GM12878 (cell line): Measurements from ENCODE around the gene CLEC2L. TPM values are rescaled to one million over a fixed set of nuclear protein-coding genes. Genes with fewer than 3 reads are reported as not detected.
A peak's percentile ranks its signal among the peaks of the same experiment; 100 is the strongest.

ENCODE experiments used
- ATAC-seq: fragments of 200-7000 bp; cut with Tn5 transposase; 3 replicates; pipeline ENCODE4 v1.9.1; 2020; ENCODE audit warnings: mild to moderate bottlenecking, moderate library complexity
- BruUV-seq: library from RNA; stranded (reverse); fragments of 400-500 nt; replicated peaks from 2 replicates; lab custom pipeline; 2021; lab: Mats Ljungman, UMichigan
- CTCF ChIA-PET: fragments of 300-600 bp; sonication (Branson Sonifier 250); formaldehyde crosslinking; extraction: SDS; loops from one replicate; lab custom pipeline; 2021; ENCODE audit warnings: inconsistent platforms; lab: Yijun Ruan, JAX
- POLR2A ChIA-PET: fragments of 350-600 bp; formaldehyde crosslinking; extraction: SDS; loops from one replicate; lab custom pipeline; 2021; ENCODE audit warnings: inconsistent platforms; lab: Charles Lee
- RAD21 ChIA-PET: fragments of 300-600 bp; sonication (Branson Sonifier 250); formaldehyde crosslinking; loops from one replicate; lab custom pipeline; 2023; ENCODE audit warnings: antibody characterized with exemption; ENCODE audit not compliant: unreplicated experiment; lab: Charles Lee
- SMC1A ChIA-PET: fragments of 300-600 bp; sonication (Branson Sonifier 250); formaldehyde crosslinking; loops from one replicate; lab custom pipeline; 2023; ENCODE audit not compliant: unreplicated experiment, uncharacterized antibody; lab: Charles Lee
- DNase-seq: peaks from one replicate; pipeline ENCODE4 v3.0.0-alpha.2; 2011; ENCODE audit warnings: low read depth, low spot score
- FAIRE-seq: peaks from 3 replicates; lab custom pipeline; 2011; peaks lifted over from hg19 to GRCh38; lab: Jason Lieb, UNC
- H2AFZ ChIP-seq: 2 replicates; pipeline ENCODE4 v1.6.0; 2011; ENCODE audit warnings: low read depth, low read length, control low read depth; ENCODE audit not compliant: control insufficient read depth
- H3K27ac ChIP-seq: 2 replicates; pipeline ENCODE4 v1.5.1; 2011; ENCODE audit warnings: control low read depth; ENCODE audit not compliant: control insufficient read depth, insufficient read depth
- H3K27me3 ChIP-seq, 2 experiments: replicated peaks in 1 of 2; 2 replicates each; pipeline versions ENCODE4 v1.6.0 to v1.6.1; 2011; ENCODE audit warnings: low read length in 1 of 2; ENCODE audit not compliant: control insufficient read depth in 2 of 2, insufficient read depth in 2 of 2
- H3K36me3 ChIP-seq, 2 experiments: 2 replicates each; pipeline ENCODE4 v1.5.1; 2011; ENCODE audit warnings: low read length in 1 of 2; ENCODE audit not compliant: control insufficient read depth in 2 of 2, insufficient read depth in 2 of 2
- H3K4me1 ChIP-seq: 2 replicates; pipeline ENCODE4 v1.6.1; 2011; ENCODE audit warnings: mild to moderate bottlenecking, low read length, moderate library complexity, mixed read lengths; ENCODE audit not compliant: control insufficient read depth, insufficient read depth
- H3K4me2 ChIP-seq: 2 replicates; pipeline ENCODE4 v1.6.0; 2011; ENCODE audit warnings: control low read depth; ENCODE audit not compliant: control insufficient read depth, insufficient read depth
- H3K4me3 ChIP-seq: fragments of 200-600 bp; sonication (generic); 2 replicates; pipeline ENCODE4 v1.5.1; 2016
- H3K79me2 ChIP-seq: 2 replicates; pipeline ENCODE4 v1.6.0; 2011; ENCODE audit warnings: low read length; ENCODE audit not compliant: control insufficient read depth, insufficient read depth
- H3K9ac ChIP-seq: 2 replicates; pipeline ENCODE4 v1.8.0; 2011; ENCODE audit warnings: low read length, control low read depth, mixed read lengths; ENCODE audit not compliant: control insufficient read depth, insufficient read depth
- H3K9me3 ChIP-seq: replicated peaks from 3 replicates; pipeline ENCODE4 v1.5.1; 2011; ENCODE audit warnings: mild to moderate bottlenecking, low read length; ENCODE audit not compliant: control insufficient read depth, insufficient read depth
- H4K20me1 ChIP-seq: 2 replicates; pipeline ENCODE4 v1.6.0; 2011; ENCODE audit not compliant: control insufficient read depth, insufficient read depth
- BCLAF1 ChIP-seq: fragments of 450-650 bp; IDR thresholded peaks from 2 replicates; pipeline ENCODE4 v1.6.1; 2017; ENCODE audit warnings: antibody characterized with exemption, mild to moderate bottlenecking, moderate library complexity
- CTCF ChIP-seq, 3 experiments: IDR thresholded peaks in 2 of 3; conservative IDR thresholded peaks in 1 of 3; 2 replicates each; pipeline ENCODE4 v1.5.1; 2011; ENCODE audit warnings: low read depth in 3 of 3, low read length in 3 of 3, mild to moderate bottlenecking in 3 of 3, control low read depth in 2 of 3, moderate library complexity in 2 of 3, inconsistent platforms in 1 of 3, mixed read lengths in 1 of 3; ENCODE audit not compliant: control insufficient read depth in 2 of 3, insufficient read depth in 1 of 3; ENCODE audit errors: extremely low read depth in 1 of 3
- EGR1 ChIP-seq, 2 experiments: IDR thresholded peaks; 1 replicate in 1 of 2; 2 replicates in 1 of 2; pipeline ENCODE4 v1.6.1; 2011 to 2012; ENCODE audit warnings: low read depth in 2 of 2, low read length in 2 of 2, borderline replicate concordance in 1 of 2, mild to moderate bottlenecking in 1 of 2, moderate library complexity in 1 of 2
- IRF3 ChIP-seq: fragments of 450-650 bp; IDR thresholded peaks from 2 replicates; pipeline ENCODE4 v1.6.1; 2014; ENCODE audit warnings: mild to moderate bottlenecking
- MEF2A ChIP-seq: IDR thresholded peaks from 2 replicates; pipeline ENCODE4 v1.6.1; 2011; ENCODE audit warnings: low read depth, mild to moderate bottlenecking, low read length, moderate library complexity; ENCODE audit not compliant: insufficient read depth
- MLLT1 ChIP-seq: fragments of 450-650 bp; IDR thresholded peaks from 2 replicates; pipeline ENCODE4 v1.6.1; 2016; ENCODE audit warnings: mild to moderate bottlenecking
- MXI1 ChIP-seq: fragments of 150-350 bp; IDR thresholded peaks from 2 replicates; pipeline ENCODE4 v1.6.1; 2011; ENCODE audit warnings: low read depth, mild to moderate bottlenecking, inconsistent platforms, low read length, improper control_type of control experiment
- PRDM15 ChIP-seq: fragments of 450-650 bp; formaldehyde crosslinking; IDR thresholded peaks from 2 replicates; pipeline ENCODE4 v1.4.0; 2020; ENCODE audit warnings: mild to moderate bottlenecking, moderate library complexity
- ZNF274 ChIP-seq: IDR thresholded peaks from one replicate; pipeline ENCODE4 v1.8.0; 2011; ENCODE audit not compliant: insufficient read length, insufficient read depth
- WGBS: methylation state at CpG from one replicate; pipeline ENCODE4 v1.1.6; 2016; ENCODE audit warnings: low lambda C conversion rate; ENCODE audit not compliant: insufficient replicate concordance, insufficient coverage; ENCODE audit errors: missing lambda C conversion rate; 5-methylcytosine and 5-hydroxymethylcytosine counted together
- in situ Hi-C: fragments of 300-500 bp; cut with MboI; formaldehyde crosslinking; loops from 9 replicates; pipeline ENCODE4 v1.14.3; 2018; ENCODE audit warnings: mixed read lengths
- intact Hi-C: fragments of 100-400 bp; cut with micrococcal nuclease; formaldehyde crosslinking; loops from one replicate; pipeline ENCODE4 v1.14.2; 2022; ENCODE audit not compliant: unreplicated experiment
- polyA plus RNA-seq, 11 experiments: library from polyadenylated mRNA; depleted of rRNA in 4 of 11; unstranded in 6 of 11; stranded (reverse) in 5 of 11; fragments of >200 nt; fragmentation: Nextera tagmentation in 4 of 11; fragmentation: Illumina TruSeq in 1 of 11; extraction: Ambion mirVana in 4 of 11; extraction: Trizol in 1 of 11; gene quantifications; 1 replicate in 1 of 11; 2 replicates in 10 of 11; pipeline versions ENCODE4 v1.2.1 to v1.2.3, GENCODE V29; 2011 to 2016; ENCODE audit warnings: inconsistent platforms in 2 of 11, missing spikeins in 2 of 11, low read depth in 1 of 11
- total RNA-seq, 4 experiments: library from RNA; depleted of rRNA in 3 of 4; stranded (reverse); fragments of >200 nt in 3 of 4; fragmentation: Illumina TruSeq in 1 of 4; extraction: Trizol in 1 of 4; gene quantifications; 2 replicates each; pipeline versions ENCODE4 v1.2.1 to v1.2.3, GENCODE V29; 2013 to 2021

The CLEC2L gene
- total and polyA plus RNA-seq, 10 of the 15 experiments (the other 5 are each of a cell fraction or from before 2014, with no cell fraction given) = not detected

GRCh38 chr7:139582130-139582650 lies 58.7 kb downstream of the CLEC2L start (continued):
- TF ChIP-seq PRDM15 = no peak
- no peak for TF ChIP-seq ZNF274

GRCh38 chr7:139582671-139583155 lies 59.2 kb downstream of the CLEC2L start:
- ChIA-PET POLR2A (no interaction called here), CTCF (interaction anchor here (3.4 kb wide), 1 partner anchor 20 kb away, joined by 13 read pairs; no protein-coding TSS in a partner anchor), RAD21 (no interaction called here), SMC1A (no interaction called here)
- in situ Hi-C loops = no loop called here
- Histone ChIP-seq H2AFZ (no peak overlapping the region), H3K9ac (no peak overlapping the region), H3K27me3 (no peaks in the 10 kb centered on the region), H3K4me2 (no peak overlapping the region), H3K36me3 (peaks cover 0 to 9% of the 10 kb centered on the region in 2 experiments), H3K27ac (no peak overlapping the region), H3K4me1 (no peaks in the 10 kb centered on the region), H3K9me3 (no peaks in the 10 kb centered on the region), H4K20me1 (no peaks in the 10 kb centered on the region), H3K4me3 (no peak overlapping the region), H3K79me2 (no peaks in the 10 kb centered on the region)
- DNase-seq (no peak), FAIRE-seq (no peak), ATAC-seq (no peak)
- TSS peak; percentile 11 for BruUV-seq
- intact Hi-C loops = no loop called here
- 94% methylated on average over 14 of the region's 14 CpGs for WGBS
- TF ChIP-seq CTCF (IDR thresholded peaks at IDR 0.05 in 2 of 3, conservative IDR thresholded peaks at IDR 0.05 in 1 of 3; ENCODE audit: control insufficient read depth in 2 of 3, extremely low read depth in 1 of 3, insufficient read depth in 1 of 3, low read depth in 3 of 3, low read length in 3 of 3) = no peak
- TF ChIP-seq MEF2A = no peak
- TF ChIP-seq EGR1 (IDR thresholded peaks at IDR 0.05; ENCODE audit: borderline replicate concordance in 1 of 2, low read depth in 2 of 2, low read length in 2 of 2) = no peak
- TF ChIP-seq IRF3 = no peak
- TF ChIP-seq BCLAF1 = no peak
- TF ChIP-seq MXI1 = no peak
- no peak for TF ChIP-seq MLLT1
